HG02970 (cell line): Measurements from ENCODE around the gene CFD.

Source experiments
- ATAC-seq: cut with Tn5 transposase; IDR thresholded peaks from one replicate; pipeline ENCODE4 v1.9.1; 2021; ENCODE audit warnings: mild to moderate bottlenecking, moderate library complexity, moderate number of reproducible peaks; ENCODE audit not compliant: unreplicated experiment, low FRiP score

Gene CFD

GRCh38 chr19:901216-902092 is 42.0 kb downstream of the CFD start:
- ATAC-seq = no peak

- no peak for ATAC-seq
These were observed 42.6 kb downstream of the CFD start for GRCh38 chr19:902093-902370.

GRCh38 chr19:902446-903226 is 43.2 kb downstream of the CFD start:
- no peak for ATAC-seq

- no peak for ATAC-seq
These were observed 43.9 kb downstream of the CFD start for GRCh38 chr19:903266-903797.

- ATAC-seq = no peak
These were observed 45.1 kb downstream of the CFD start for GRCh38 chr19:904545-904944.

GRCh38 chr19:906480-906879 is 47.0 kb downstream of the CFD start:
- ATAC-seq = no peak

GRCh38 chr19:907183-907853 is 47.9 kb downstream of the CFD start:
- no peak for ATAC-seq

- no peak for ATAC-seq
These were observed 52.0 kb downstream of the CFD start for GRCh38 chr19:911197-912033.

- no peak for ATAC-seq
These were observed 53.0 kb downstream of the CFD start for GRCh38 chr19:912181-913079.
